CD1c-positive myeloid dendritic cell (primary cell): ENCODE measurements around the gene COQ5.
"Not testable (repeated sequence)": the region's sequence is repeated elsewhere in the genome, so short reads cannot be mapped to it uniquely, and the experiment has no call there.

Experiments
- DNase-seq: peaks from one replicate; pipeline ENCODE4 v3.0.0-alpha.2; 2016; ENCODE audit errors: extremely low spot score

COQ5 gene

GRCh38 chr12:120528861-120529525, at the start of gene COQ5:
COQ5 (minus strand) TSS chr12:120529158; CDS start chr12:120529141, 17 bp downstream.
- peak; percentile 89 for DNase-seq

GRCh38 chr12:120574106-120574505, 45.1 kb upstream of the COQ5 start:
- DNase-seq: no peak

GRCh38 chr12:120573560-120573959, 44.6 kb upstream of the COQ5 start:
- DNase-seq: no peak

- DNase-seq: no peak
Measured at GRCh38 chr12:120571299-120571698, 42.3 kb upstream of the COQ5 start.

GRCh38 chr12:120563495-120563894, 34.5 kb upstream of the COQ5 start:
- no peak for DNase-seq

- no peak for DNase-seq
Measured at GRCh38 chr12:120562906-120563305, 33.9 kb upstream of the COQ5 start.

- no peak for DNase-seq
Measured at GRCh38 chr12:120557589-120557988, 28.6 kb upstream of the COQ5 start.

GRCh38 chr12:120554678-120555077, 25.7 kb upstream of the COQ5 start:
- no peak for DNase-seq

- DNase-seq: no peak
Measured at GRCh38 chr12:120546050-120546386, 17.1 kb upstream of the COQ5 start.

- DNase-seq: no peak
Measured at GRCh38 chr12:120544691-120545090, 15.7 kb upstream of the COQ5 start.

- no peak for DNase-seq
Measured at GRCh38 chr12:120542166-120542565, 13.2 kb upstream of the COQ5 start.

- no peak for DNase-seq
Measured at GRCh38 chr12:120540445-120540844, 11.5 kb upstream of the COQ5 start.

GRCh38 chr12:120539303-120539702, 10.3 kb upstream of the COQ5 start:
- no peak for DNase-seq

GRCh38 chr12:120538281-120539156, 9.6 kb upstream of the COQ5 start:
- peak; percentile 23 for DNase-seq

GRCh38 chr12:120537856-120538220, 8.9 kb upstream of the COQ5 start:
- DNase-seq: no peak

GRCh38 chr12:120536064-120536791, 7.3 kb upstream of the COQ5 start:
- no peak for DNase-seq

- DNase-seq: peak; percentile 48
Measured at GRCh38 chr12:120534703-120535655, 6.0 kb upstream of the COQ5 start.

GRCh38 chr12:120534203-120534702, 5.3 kb upstream of the COQ5 start, which contains the start of gene RNF10:
RNF10 (plus strand) TSS chr12:120534356; CDS start chr12:120534812, 456 bp downstream.
- DNase-seq: peak; percentile 96

- no peak for DNase-seq
Measured at GRCh38 chr12:120532701-120533238, 3.8 kb upstream of the COQ5 start.

GRCh38 chr12:120530418-120530761, 1.4 kb upstream of the COQ5 start:
- DNase-seq: not testable (repeated sequence)
